Measurements from ENCODE around the gene UBE2E2.

UBE2E2 gene

DNA sequence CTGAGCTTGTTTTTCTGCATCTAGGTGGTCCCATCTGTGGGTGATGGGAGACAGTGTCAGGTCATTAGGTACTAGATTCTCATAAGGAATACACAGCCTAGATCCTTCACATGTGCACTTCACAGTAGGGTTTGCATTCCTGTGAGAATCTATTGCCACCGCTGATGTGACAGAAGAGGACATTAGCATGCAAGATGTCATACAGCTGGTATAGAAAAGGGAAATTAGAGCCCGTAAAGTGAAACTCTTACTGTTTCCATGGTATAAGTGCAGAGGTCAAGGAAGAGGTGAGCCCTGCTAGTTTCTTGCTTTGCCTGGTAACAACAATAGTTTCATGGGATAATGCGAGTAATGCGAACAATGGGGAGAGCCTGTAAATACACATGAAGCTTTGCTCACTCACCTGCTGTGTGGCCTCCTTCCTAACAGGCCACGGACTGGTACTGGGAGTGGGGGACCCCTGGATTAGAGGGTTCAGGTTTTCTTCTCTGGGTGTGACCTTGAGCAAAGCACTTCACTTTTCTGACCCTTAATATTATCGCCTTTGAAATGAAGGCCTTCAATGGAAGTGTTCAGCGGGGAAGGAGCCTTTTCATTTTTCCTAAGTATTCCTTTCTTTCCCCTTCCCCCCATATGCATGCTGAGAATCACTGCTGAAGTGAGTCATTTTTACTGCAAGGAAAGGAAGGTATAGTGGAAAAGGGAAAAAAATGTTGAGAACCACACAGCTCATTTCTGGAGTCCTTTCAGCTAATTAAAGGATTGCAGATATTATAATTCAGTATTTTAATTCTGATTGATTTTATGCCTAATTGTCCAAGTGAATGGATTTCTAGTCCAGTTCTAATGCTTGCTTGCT, 286.4 kb downstream of the UBE2E2 start:
- DNase-seq: no peak

DNA sequence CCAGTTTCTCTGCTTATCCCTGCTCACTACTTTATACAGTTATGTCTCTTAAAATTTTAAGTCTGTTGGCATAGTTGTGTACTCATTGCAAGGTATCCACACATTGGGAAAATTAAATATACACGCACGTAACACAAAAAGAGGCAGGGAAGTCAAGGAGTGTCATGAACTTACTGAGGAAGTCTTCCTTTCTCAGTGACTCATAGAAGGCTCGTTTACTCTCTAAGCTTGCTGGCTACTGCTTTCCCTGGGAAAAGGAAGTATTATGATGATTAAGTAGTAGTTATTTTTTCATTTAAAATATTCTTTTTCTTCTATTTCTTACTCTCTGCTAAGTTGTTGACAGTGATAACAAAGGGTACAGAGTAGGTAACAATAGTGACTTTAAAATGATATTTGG, 287.3 kb downstream of the UBE2E2 start:
- no peak for DNase-seq

DNA sequence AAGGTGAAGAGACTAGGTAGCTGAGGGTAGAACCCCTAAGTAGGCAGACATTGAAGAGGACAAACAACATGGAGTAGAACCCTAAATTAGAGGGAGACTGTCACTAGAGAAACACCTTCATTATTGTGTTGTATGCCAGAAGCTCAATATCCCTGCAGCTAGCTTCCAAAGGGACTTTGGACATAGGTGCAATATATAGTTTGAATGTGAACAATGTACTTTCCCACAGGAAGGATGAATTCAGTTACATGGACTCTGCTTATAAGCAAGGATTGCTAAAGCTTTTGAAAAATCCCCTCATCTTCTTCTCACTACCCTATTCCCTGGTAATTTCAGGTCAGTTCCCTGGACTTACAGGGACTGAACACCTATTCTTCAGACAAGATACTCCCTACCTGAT, 288.9 kb downstream of the UBE2E2 start:
- DNase-seq: no peak

DNA sequence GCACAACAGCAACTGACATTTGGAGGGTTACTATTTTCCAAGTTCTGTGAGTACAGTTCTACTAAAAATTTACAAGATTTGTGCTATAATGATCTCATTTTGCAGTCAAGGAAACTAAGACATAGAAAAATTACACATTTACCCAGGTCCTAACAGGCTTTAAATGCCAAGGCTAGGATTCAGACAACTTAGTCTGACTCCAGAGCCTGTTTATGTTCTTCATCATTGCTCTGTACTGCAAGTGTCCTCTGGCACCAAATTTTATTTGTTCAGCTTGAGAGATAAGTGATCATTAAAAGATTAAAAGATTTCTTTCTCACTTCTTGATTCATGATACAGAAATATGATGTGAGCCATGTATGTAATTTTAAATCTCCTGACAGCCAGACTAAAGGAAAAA, 290.8 kb downstream of the UBE2E2 start:
- DNase-seq: no peak

DNA sequence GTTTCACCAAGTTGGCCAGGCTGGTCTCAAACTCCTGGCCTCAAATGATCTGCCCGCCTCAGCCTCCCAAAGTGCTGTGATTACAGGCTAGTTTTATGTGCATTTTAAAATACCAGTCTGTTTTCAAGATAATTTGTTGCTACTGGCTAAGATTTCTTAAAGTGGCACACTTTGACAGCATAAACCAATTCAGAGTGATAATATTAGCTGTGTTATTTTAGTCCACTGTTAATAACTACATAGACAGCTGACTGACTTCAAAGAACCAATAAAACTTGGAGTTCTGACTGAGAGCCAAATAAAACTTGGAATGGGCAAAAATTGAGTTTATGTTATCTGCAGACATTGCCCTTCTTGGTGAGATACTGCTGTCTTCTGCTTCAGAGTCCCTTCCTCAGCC, 291.8 kb downstream of the UBE2E2 start:
- DNase-seq: no peak

DNA sequence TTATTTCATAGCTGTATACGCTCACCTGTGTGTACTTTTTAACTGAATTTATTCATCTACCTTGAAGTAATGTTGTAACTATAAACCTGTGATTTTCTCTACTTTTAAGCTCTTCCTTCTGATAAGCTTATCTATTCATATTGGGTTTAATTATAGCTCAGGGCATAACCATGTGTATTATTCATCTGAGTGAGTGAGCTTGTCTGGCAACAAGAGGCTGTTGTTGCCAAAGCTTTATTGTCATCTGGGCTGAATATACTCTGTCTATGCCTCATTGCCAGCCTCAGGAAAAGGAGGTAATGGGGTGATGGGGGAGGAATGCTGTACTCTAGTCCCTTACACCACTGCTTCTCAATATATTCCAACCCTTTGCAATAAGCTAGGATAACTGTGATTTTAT, 292.4 kb downstream of the UBE2E2 start:
- no peak for DNase-seq

DNA sequence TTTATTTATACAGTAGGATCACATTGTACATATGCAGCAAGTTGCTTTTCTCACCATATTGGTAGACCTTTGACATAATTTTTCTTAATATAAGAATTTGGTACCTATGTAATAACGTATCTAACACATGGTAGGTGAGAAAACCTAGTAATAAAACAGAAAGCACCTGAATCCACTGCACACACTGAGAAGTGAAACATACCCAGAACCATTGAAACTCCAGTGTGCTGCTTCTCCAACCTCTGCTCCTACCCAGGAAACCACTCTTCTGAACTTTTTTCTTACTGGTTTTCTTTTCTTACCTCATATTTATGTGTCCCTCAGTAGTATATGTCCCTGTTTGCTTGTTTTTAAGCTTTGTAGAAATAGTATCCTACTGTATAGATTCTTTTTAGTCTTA, 293.0 kb downstream of the UBE2E2 start:
- DNase-seq: no peak

DNA sequence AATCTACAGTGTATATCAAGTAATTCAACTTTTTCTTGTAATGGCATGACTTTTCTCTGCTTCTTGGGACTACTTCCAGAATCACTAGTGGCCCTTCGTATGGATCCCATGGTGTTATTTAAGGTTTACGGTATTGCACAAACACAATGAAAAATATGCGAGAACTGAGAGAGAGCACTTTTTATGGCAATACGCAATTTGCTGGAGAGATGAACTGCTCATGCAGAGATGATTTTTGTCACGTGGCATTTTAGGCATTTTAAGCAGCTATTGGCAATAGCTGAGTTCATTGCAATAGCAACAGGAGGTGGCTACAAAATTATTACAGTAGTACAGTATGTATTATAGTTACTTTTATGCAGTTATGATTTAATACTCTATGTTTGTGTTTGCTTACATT, 294.0 kb downstream of the UBE2E2 start:
- no peak for DNase-seq

DNA sequence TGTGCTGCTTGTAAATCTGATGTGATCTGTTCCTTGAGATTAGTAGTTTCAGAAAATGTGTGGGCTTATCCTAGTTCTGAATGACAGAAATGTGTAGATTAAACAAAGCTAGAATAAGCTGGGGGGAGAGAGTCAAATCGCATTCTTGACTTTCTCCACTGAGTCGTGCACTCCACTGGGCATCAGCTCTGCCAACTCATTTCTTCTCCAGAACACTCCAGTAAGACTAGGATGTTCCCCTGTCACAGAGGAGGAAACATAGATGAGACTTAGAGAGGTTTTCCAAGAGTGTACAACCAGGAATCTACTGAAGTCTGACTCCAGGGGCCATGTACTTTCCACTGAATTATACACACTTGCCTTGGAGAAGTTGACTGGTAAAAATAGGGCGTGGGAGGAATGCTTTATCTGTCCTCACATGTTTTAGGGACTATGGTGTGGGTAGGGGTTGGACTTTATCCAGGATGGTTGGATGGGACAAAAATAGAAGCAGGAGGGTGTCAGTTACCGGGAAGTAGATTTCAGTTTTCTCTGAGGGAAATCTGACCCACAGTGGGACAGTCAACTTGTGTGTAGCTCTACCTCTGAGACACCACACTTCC, 298.2 kb downstream of the UBE2E2 start:
- DNase-seq: no peak

DNA sequence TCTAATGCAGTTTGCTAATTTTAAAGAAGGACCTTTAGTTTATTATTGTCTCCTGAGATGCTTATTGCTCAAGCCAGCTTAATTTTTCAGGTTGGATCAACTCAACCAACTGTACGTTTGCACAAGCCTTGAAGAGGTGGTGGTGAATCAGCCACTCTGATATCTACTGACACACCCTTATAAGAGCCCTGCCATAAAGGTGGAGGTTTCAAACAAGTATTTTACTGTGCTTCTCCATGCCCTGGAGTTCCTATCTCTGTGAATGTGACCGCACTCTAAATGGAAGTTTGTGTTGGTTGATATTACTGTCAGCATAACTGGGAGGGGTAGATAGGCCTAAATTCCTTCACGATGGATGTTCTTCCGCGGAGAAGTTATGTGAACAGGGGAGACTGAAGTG, 305.3 kb downstream of the UBE2E2 start:
- DNase-seq: no peak

DNA sequence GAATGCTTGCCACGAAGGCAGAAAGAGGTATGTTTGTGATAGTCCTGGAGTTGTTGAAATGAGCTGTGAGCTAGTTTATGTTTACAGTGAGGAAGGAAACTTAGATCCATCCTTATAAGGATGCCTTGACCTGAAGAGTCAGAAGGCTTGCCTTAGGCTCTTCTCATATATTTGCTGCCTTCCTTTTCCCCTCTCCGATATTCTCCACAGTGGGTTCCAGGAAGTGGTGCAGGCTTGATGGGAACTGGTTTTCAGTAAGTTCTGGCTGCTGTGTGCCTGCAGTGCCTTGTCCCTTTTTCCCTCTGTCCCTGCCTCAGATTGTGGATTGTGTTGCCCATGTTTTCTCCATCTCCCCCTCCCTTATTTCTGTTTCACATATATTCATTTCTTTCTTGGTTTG, 315.3 kb downstream of the UBE2E2 start:
- no peak for DNase-seq

DNA sequence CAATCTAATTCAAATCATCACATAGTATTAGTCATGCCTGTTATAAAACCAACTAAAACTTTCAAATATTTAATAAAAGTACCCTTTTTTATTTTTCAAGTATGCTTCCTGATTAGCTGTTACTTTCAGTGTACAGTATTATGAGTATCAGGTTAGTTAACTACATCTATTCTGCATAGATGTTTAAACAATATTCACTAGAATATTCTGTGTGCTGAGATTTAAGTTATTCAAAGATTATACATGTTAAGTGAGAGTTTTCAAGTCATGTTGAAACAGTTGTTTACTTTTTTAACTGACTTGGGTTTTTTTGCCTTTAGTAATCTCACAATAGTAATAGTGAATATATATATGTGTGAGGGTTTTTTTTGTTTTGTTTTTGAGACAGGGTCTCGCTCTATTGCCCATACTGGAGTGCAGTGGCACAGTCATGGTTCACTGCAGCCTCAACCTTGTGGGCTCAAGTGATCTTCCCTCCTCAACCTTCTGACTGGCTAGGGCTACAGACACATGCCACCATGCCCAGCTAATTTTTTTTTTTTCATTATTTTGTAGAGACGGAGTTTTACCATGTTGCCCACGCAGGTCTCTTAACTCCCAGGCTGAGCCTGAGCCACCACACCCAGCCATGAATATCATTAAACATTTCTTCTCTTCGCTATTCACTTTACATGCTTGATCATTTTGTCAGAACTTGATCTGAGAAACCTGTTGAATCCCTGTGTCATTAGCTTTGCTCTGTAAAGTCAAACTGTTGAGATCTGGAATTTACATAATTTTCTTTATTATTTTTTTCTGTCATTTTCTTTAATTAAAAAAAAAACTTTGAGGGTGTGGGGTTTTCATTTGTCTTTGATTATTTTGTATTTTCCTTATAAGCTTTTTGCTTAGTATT, 316.4 kb downstream of the UBE2E2 start:
- DNase-seq: no peak

DNA sequence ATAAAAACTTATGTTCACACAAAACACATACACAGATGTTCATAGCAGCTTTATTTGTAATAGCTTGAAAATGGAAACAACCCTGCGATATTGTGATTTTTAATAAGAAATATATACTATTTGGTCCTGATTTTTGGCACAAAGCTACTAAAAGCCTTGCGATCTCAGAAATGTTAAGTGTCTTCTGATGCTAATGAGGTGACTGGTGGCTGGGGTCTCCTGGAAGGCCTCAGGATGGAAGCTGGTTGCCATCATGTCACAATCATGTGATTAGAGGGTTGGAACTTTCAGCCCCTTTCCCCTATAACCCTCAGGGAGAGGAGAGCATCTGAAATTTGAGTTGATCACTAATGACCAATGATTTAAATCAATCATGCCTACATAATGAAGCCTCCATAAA, 324.2 kb downstream of the UBE2E2 start:
- DNase-seq: no peak

DNA sequence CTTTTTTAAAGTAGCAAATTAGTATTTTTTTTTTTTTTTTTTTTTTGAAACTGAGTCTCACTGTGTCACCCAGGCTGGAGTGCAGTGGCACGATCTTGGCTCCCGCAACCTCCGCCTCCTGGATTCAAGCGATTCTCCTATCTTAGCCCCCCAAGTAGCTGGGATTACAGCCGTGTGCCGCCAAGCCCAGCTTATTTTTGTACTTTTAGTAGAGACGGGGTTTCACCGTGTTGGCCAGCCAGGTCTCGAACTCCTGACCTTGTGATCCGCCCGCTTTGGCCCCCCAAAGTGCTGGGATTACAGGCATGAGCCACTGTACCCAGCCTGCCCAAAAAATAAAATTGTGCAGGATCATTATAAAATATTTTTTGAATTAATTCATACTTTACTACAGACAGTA, 330.5 kb downstream of the UBE2E2 start:
- DNase-seq: no peak

DNA sequence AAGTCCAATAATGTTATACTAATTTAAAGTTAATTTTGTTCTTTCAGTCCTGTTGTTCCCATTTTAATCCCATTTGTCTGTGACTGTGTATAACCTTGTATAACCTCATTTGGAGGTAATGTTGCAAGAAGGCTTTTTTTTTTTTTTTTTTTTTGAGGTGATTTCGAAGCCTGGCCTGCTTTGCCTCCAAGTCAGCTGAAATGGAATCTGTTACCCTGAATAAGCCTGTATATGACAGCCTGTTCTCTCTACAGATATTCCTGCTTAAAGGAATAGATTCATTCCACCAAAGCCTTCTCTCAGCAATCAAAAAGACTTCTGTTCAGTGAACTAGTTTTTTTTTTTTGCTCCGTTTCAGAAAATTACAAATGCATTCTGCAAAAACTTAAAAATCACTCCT, 330.9 kb downstream of the UBE2E2 start:
- DNase-seq: no peak

DNA sequence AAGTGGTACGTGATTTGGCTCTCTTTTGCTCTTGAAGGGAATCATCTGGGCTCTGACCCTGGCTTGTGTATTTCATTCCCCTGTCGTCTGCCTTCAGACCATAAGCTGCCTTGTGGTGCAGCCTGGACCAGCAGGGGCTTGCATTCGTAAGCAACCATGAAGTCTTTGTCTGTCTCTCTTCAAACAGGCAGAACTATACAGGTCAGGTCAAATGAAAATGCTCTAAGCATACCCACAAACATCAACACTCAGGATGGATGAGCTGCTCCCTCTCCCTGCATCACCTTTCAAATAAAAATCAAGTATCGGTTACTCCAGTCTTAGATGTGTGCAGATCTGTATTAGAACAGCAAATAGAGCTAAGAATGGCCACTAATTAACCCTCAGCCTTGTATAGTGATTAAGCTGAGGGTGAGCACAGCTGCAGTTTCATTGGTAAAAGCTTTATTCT, 334.0 kb downstream of the UBE2E2 start:
- DNase-seq: no peak

DNA sequence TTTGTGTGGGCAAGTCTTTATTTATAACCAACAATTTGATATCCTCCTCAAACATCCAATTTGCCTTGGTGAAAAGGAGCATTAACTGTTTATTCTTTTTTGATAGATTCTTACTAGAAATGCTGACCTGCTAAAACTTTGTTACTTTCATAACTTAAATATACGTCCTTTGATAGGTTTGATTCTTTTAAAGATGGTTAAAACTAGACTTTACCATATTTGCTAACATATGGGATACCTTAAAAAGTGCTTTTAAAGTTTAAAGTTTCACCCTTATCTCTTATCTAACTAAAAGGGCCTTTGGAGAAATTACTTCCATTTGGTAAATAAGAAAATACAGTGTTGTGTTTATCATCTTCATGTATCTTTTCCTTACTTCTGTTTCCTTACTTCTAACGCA, 336.1 kb downstream of the UBE2E2 start:
- no peak for DNase-seq

DNA sequence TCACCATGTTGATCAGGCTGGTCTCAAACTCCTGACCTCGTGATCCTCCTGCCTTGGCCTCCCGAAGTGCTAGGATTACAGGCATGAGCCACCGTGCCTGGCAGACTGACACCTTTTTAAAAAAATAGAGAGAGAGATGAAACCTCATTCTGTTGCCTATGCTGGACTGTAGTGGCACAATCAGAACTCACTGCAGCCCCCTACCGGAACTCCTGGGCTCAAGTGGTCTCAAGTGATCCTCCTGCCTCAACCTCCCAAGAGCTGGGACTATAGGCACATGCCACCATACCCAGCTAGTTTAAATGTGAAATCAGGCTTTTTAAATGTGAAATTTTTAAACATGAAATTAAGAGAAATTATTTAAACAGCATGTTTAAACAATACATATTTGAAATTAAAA, 337.5 kb downstream of the UBE2E2 start:
- DNase-seq: no peak

DNA sequence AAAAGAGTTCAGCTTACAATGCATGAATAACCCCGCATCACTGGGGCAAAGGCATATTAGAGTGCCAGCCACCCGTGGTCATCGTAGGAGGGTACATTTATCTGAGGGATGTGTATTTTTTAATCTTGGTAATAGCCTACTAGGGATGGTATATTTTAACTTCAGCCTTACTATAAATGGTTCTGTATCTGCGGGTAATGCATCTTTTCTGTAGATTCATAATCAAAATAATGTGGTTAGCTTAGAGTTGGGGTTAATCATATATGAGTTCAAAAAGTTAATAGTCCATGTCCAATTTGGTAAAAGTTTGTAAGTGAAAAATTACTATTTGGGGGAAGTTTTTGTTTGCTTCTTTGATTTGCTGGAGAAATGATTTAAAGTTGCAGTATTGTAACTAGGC, 339.0 kb downstream of the UBE2E2 start:
- no peak for DNase-seq

DNA sequence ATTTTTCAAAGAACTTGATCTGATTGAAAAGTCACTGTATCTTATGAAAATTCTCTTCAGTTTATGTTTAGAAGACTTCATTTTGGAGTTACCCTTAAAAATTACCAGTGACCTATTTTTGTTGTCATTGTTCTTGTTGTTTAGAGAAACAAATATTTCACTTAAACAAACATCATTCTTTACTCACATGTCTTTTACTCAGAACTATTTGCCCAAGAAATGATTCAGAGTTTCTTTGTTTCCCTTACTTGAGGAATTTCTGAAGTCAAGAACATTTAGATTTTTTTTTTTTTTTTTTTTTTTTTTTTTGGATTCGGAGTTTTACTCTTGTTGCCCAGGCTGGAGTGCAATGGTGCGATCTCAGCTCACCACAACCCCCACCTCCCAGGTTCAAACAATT, 343.1 kb downstream of the UBE2E2 start:
- no peak for DNase-seq

DNA sequence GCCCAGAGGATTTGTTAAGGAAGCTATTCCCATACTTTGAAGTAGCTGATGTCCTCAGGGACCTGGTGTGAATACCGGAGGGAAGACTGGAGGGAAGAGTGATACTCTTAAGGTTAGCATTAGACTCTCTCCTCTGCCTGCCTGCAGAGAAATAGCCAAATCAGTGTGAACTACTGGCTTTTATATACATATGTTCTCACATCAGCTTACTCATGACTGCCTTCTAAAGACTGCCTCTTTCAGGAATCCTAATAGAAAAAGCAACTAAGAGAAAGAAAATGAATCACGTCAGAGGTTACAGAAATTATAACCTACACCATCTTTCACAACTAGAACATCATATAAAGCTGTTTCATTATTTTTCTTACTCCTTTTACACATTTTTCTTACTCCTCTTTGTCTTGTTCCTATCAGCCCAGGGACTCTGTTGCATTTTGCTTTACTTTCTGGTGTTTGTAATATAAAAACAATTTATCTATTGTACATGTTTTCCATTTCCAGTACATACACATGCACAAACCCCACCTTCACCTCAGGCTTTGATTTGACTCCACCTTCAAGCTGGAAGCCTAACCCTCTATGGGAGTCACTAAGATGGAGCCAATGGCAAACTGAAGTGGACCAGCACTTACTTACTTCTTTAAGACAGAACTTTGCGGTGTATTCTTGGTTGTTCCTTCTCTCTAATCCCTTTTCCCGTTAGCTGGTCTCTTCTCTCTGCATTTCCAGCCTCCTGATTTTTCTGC, 345.0 kb downstream of the UBE2E2 start:
- no peak for DNase-seq

DNA sequence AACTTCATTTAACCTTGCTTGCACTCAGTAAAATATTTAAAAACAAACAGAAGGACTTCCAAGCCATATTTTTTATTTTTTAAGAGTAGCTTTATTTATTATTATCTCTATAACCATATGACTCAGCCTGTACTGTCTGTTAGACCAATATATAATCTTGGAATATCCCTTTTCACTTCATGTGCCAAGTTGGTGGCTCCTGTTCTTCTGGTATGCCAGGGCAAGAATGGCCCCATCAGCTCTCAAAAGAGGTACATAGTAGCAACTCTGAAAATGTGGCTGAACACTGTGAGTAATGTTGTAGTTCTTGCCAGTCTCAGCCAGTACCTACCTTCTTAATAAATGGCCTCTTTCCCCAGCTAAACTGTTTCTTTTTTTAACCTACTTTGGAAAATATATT, 345.6 kb downstream of the UBE2E2 start:
- no peak for DNase-seq
